ENCODE results near the gene SPNS2. TPM values are rescaled to one million over a fixed set of nuclear protein-coding genes. Genes with fewer than 3 reads are reported as not detected.
A peak's percentile ranks its signal among the peaks of the same experiment; 100 is the strongest.

The SPNS2 gene
- total and polyA plus RNA-seq, 9 donors: 0.48 to 12.7 (median 4.2) TPM

DNA sequence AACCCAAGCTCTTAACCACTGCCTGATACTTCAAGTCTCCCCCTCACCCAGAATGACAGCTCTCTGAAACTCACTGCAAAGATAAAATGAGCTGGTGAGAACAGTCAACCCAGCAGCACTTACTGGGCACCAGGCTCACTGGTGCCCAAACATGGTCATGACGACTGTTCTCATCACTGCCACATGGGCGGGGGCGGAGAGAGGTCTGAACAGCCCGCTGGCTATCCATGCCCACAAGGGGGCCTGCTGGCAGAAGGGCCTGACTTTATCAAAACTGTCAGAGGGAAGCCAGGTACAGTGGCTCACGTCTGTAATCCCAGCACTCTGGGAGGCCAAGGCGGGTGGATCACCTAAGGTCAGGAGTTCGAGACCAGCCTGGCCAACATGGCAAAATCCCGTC, 52.5 kb downstream of the SPNS2 start:
- Histone ChIP-seq H3K27me3 (no peaks in the 10 kb centered on the region), H3K27ac (no peak overlapping the region), H3K4me1 (ENCODE audit: insufficient read depth) (peaks cover 9% of the 10 kb centered on the region), H3K9me3 (no peaks in the 10 kb centered on the region), H3K36me3 (no peaks in the 10 kb centered on the region), H3K4me3 (no peak overlapping the region)
- TF ChIP-seq, protein P1, sequence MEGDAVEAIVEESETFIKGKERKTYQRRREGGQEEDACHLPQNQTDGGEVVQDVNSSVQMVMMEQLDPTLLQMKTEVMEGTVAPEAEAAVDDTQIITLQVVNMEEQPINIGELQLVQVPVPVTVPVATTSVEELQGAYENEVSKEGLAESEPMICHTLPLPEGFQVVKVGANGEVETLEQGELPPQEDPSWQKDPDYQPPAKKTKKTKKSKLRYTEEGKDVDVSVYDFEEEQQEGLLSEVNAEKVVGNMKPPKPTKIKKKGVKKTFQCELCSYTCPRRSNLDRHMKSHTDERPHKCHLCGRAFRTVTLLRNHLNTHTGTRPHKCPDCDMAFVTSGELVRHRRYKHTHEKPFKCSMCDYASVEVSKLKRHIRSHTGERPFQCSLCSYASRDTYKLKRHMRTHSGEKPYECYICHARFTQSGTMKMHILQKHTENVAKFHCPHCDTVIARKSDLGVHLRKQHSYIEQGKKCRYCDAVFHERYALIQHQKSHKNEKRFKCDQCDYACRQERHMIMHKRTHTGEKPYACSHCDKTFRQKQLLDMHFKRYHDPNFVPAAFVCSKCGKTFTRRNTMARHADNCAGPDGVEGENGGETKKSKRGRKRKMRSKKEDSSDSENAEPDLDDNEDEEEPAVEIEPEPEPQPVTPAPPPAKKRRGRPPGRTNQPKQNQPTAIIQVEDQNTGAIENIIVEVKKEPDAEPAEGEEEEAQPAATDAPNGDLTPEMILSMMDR (IDR thresholded peaks at IDR 0.05): no peak
- TF ChIP-seq EP300 (IDR thresholded peaks at IDR 0.05) (no peak), POLR2A (IDR thresholded peaks at IDR 0.05) (no peak)
- intact Hi-C loops (cut with DNase I): loop anchor here in 1 of 4 donors (10.0 kb wide), 1 partner anchor 126 kb away; no protein-coding TSS in a partner anchor
- DNase-seq: no peak
- WGBS, 3 donors: 81 to 90% (median 88%) methylated on average over 8 of the region's 8 CpGs

DNA sequence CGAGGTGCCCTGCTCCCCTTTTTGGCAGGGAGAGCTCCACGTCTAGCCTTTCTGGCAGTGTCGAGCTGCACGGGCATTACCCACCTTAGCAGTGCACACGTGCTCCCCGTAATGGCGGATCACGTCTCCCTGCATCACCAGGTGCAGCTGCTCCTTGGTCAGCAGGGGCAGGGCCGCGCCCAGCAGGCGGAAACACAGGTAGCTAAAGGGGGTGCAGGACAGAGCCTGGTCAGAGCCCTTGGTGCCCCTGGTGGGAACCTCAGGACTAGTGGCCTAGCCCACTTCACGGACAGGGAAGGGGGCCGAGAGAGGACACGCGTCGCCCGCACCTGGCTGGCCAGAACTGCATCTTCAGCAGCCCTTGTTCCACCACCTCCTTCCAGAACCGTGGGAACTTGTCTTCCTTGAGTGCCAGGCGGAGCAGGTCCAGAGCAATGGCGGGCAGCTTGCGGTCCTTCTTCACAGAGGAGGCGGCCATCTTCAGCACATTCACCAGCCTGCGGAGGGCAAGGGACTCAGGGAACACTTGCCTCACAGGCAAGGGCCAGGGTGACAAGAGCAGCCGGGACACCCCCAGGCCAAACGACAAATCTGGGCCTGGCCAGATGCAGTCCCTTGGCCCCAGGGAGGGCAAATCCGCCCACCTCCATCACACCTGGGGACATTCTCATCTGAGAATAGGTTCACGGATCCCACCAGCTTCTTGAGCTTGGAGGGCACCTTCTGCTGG, 53.3 kb downstream of the SPNS2 start:
- no peaks in the 10 kb centered on the region for H3K36me3 ChIP-seq
- H3K4me1 ChIP-seq (ENCODE audit: insufficient read depth): peaks cover 9% of the 10 kb centered on the region
- no peak overlapping the region for H3K27ac ChIP-seq
- DNase-seq: peak in 1 of 5 donors; percentile 11
- no peaks in the 10 kb centered on the region for H3K27me3 ChIP-seq
- 91 to 93% (median 92%) methylated on average over 25 to 27 of the region's 27 CpGs for WGBS, 3 donors
- no peaks in the 10 kb centered on the region for H3K9me3 ChIP-seq
- intact Hi-C loops (cut with DNase I): loop anchor here in 1 of 4 donors (10.0 kb wide), 1 partner anchor 127 kb away; no protein-coding TSS in a partner anchor
- TF ChIP-seq EP300 (IDR thresholded peaks at IDR 0.05) (no peak), POLR2A (IDR thresholded peaks at IDR 0.05) (no peak)
- TF ChIP-seq, protein P1 (IDR thresholded peaks at IDR 0.05): no peak
- no peak overlapping the region for H3K4me3 ChIP-seq

DNA sequence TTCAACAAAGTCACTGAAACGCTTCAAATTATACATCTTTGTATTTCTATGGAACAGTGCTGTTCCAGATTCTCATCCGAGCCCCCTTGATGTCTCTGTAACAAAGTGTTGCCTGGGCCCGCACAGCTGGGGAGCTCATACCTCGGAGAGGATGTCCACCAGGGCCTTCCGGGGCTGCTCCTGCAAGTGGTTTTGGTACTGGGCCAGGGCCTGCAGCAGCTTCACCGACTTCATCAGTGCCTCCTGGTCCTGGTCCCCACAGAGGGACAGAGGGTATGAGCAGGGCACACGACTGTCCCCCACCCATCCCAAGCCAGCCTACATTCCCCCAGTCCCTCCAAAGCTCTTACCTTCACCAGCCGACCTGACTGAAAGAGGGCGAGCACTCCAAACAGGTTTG, 55.0 kb downstream of the SPNS2 start:
- intact Hi-C loops (cut with DNase I): loop anchor here in 1 of 4 donors (10.0 kb wide), 1 partner anchor 129 kb away; no protein-coding TSS in a partner anchor
- no peak overlapping the region for H3K27ac ChIP-seq
- peaks cover 9% of the 10 kb centered on the region for H3K4me1 ChIP-seq (ENCODE audit: insufficient read depth)
- H3K4me3 ChIP-seq: no peak overlapping the region
- DNase-seq: no peak
- 64 to 75% (median 65%) methylated on average over 9 of the region's 9 CpGs for WGBS, 3 donors
- H3K27me3 ChIP-seq: no peaks in the 10 kb centered on the region
- TF ChIP-seq EP300 (IDR thresholded peaks at IDR 0.05): no peak
- TF ChIP-seq, protein P1 (IDR thresholded peaks at IDR 0.05): no peak
- TF ChIP-seq POLR2A (IDR thresholded peaks at IDR 0.05): no peak
- no peaks in the 10 kb centered on the region for H3K9me3 ChIP-seq
- no peaks in the 10 kb centered on the region for H3K36me3 ChIP-seq

DNA sequence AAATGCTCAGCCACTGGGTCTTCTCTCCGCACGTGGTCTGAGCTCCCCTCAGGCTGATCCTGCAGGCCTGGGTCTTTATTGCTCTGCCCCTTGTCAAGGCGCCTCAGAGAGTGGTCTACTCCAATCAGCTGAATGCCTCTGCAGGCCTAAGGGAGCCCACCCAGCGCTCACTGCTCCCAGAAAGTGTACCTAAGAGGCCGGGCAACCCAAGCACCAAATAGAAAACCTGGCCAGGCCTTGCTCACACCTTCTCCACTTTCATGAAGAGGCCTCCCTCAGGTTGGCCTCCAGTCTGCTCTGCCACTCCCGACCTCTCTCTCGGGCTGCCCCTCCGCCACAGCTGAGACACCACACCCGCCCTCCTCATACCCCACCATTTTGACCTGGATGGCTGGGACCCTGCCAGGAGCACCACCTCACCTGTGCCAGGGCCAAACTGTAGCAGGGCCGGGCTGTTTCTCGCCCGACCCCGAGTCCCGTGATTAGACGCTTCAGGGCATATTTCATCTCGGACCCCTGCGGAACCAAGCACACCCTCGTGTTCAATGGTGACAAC, 55.8 kb downstream of the SPNS2 start:
- WGBS, 3 donors: 7 to 12% (median 8%) methylated on average over 17 to 18 of the region's 18 CpGs
- Histone ChIP-seq H3K27me3 (no peaks in the 10 kb centered on the region), H3K9me3 (no peaks in the 10 kb centered on the region), H3K4me1 (ENCODE audit: insufficient read depth) (peaks cover 9% of the 10 kb centered on the region), H3K4me3 (peak overlapping the region; percentile 66), H3K36me3 (no peaks in the 10 kb centered on the region), H3K27ac (peak overlapping the region in 1 of 2 donors; percentile 32)
- TF ChIP-seq POLR2A (IDR thresholded peaks at IDR 0.05) (no peak), EP300 (IDR thresholded peaks at IDR 0.05) (no peak)
- TF ChIP-seq, protein P1 (IDR thresholded peaks at IDR 0.05): no peak
- intact Hi-C loops (cut with DNase I): loop anchor here in 1 of 4 donors (10.0 kb wide), 1 partner anchor 130 kb away; no protein-coding TSS in a partner anchor
- DNase-seq: peak in 4 of 5 donors; percentile 29 to 60 (median 43)
